GM12878 (cell line): ENCODE results near the gene CEP250. TPM values are rescaled to one million over a fixed set of nuclear protein-coding genes. Genes with fewer than 3 reads are reported as not detected.

ENCODE experiments used
- ATAC-seq: fragments of 200-7000 bp; cut with Tn5 transposase; 3 replicates; pipeline ENCODE4 v1.9.1; 2020; ENCODE audit warnings: mild to moderate bottlenecking, moderate library complexity
- BruUV-seq: library from RNA; stranded (reverse); fragments of 400-500 nt; replicated peaks from 2 replicates; lab custom pipeline; 2021; lab: Mats Ljungman, UMichigan
- CTCF ChIA-PET: fragments of 300-600 bp; sonication (Branson Sonifier 250); formaldehyde crosslinking; extraction: SDS; loops from one replicate; lab custom pipeline; 2021; ENCODE audit warnings: inconsistent platforms; lab: Yijun Ruan, JAX
- POLR2A ChIA-PET: fragments of 350-600 bp; formaldehyde crosslinking; extraction: SDS; loops from one replicate; lab custom pipeline; 2021; ENCODE audit warnings: inconsistent platforms; lab: Charles Lee
- RAD21 ChIA-PET: fragments of 300-600 bp; sonication (Branson Sonifier 250); formaldehyde crosslinking; loops from one replicate; lab custom pipeline; 2023; ENCODE audit warnings: antibody characterized with exemption; ENCODE audit not compliant: unreplicated experiment; lab: Charles Lee
- SMC1A ChIA-PET: fragments of 300-600 bp; sonication (Branson Sonifier 250); formaldehyde crosslinking; loops from one replicate; lab custom pipeline; 2023; ENCODE audit not compliant: unreplicated experiment, uncharacterized antibody; lab: Charles Lee
- DNase-seq: peaks from one replicate; pipeline ENCODE4 v3.0.0-alpha.2; 2011; ENCODE audit warnings: low read depth, low spot score
- FAIRE-seq: peaks from 3 replicates; lab custom pipeline; 2011; peaks lifted over from hg19 to GRCh38; lab: Jason Lieb, UNC
- H2AFZ ChIP-seq: 2 replicates; pipeline ENCODE4 v1.6.0; 2011; ENCODE audit warnings: low read depth, low read length, control low read depth; ENCODE audit not compliant: control insufficient read depth
- H3K27ac ChIP-seq: 2 replicates; pipeline ENCODE4 v1.5.1; 2011; ENCODE audit warnings: control low read depth; ENCODE audit not compliant: control insufficient read depth, insufficient read depth
- H3K27me3 ChIP-seq, 2 experiments: replicated peaks in 1 of 2; 2 replicates each; pipeline versions ENCODE4 v1.6.0 to v1.6.1; 2011; ENCODE audit warnings: low read length in 1 of 2; ENCODE audit not compliant: control insufficient read depth in 2 of 2, insufficient read depth in 2 of 2
- H3K36me3 ChIP-seq, 2 experiments: 2 replicates each; pipeline ENCODE4 v1.5.1; 2011; ENCODE audit warnings: low read length in 1 of 2; ENCODE audit not compliant: control insufficient read depth in 2 of 2, insufficient read depth in 2 of 2
- H3K4me1 ChIP-seq: 2 replicates; pipeline ENCODE4 v1.6.1; 2011; ENCODE audit warnings: mild to moderate bottlenecking, low read length, moderate library complexity, mixed read lengths; ENCODE audit not compliant: control insufficient read depth, insufficient read depth
- H3K4me2 ChIP-seq: 2 replicates; pipeline ENCODE4 v1.6.0; 2011; ENCODE audit warnings: control low read depth; ENCODE audit not compliant: control insufficient read depth, insufficient read depth
- H3K4me3 ChIP-seq: fragments of 200-600 bp; sonication (generic); 2 replicates; pipeline ENCODE4 v1.5.1; 2016
- H3K79me2 ChIP-seq: 2 replicates; pipeline ENCODE4 v1.6.0; 2011; ENCODE audit warnings: low read length; ENCODE audit not compliant: control insufficient read depth, insufficient read depth
- H3K9ac ChIP-seq: 2 replicates; pipeline ENCODE4 v1.8.0; 2011; ENCODE audit warnings: low read length, control low read depth, mixed read lengths; ENCODE audit not compliant: control insufficient read depth, insufficient read depth
- H3K9me3 ChIP-seq: replicated peaks from 3 replicates; pipeline ENCODE4 v1.5.1; 2011; ENCODE audit warnings: mild to moderate bottlenecking, low read length; ENCODE audit not compliant: control insufficient read depth, insufficient read depth
- H4K20me1 ChIP-seq: 2 replicates; pipeline ENCODE4 v1.6.0; 2011; ENCODE audit not compliant: control insufficient read depth, insufficient read depth
- BACH1 ChIP-seq: fragments of 450-650 bp; IDR thresholded peaks from 2 replicates; pipeline ENCODE4 v1.6.1; 2017; ENCODE audit warnings: mild to moderate bottlenecking, borderline replicate concordance
- CHD2 ChIP-seq: IDR thresholded peaks from 2 replicates; pipeline ENCODE4 v1.6.1; 2011; ENCODE audit warnings: low read depth, low read length, improper control_type of control experiment, borderline replicate concordance
- GATAD2B ChIP-seq: fragments of 450-650 bp; conservative IDR thresholded peaks from 2 replicates; pipeline ENCODE4 v1.6.1; 2017; ENCODE audit warnings: low read depth, mild to moderate bottlenecking, moderate library complexity
- KAT2A ChIP-seq: conservative IDR thresholded peaks from 2 replicates; pipeline ENCODE4 v1.6.1; 2011; ENCODE audit warnings: low read depth, low read length; ENCODE audit not compliant: control insufficient read depth
- LARP7 ChIP-seq: fragments of 450-650 bp; IDR thresholded peaks from 2 replicates; pipeline ENCODE4 v1.6.1; 2017; ENCODE audit warnings: mild to moderate bottlenecking
- MYC ChIP-seq: IDR thresholded peaks from 2 replicates; pipeline ENCODE4 v1.6.1; 2011; ENCODE audit warnings: mild to moderate bottlenecking, low read length, moderate library complexity, inconsistent platforms; ENCODE audit not compliant: insufficient read depth, insufficient replicate concordance, insufficient read length, severe bottlenecking
- STAT3 ChIP-seq: IDR thresholded peaks from 2 replicates; pipeline ENCODE4 v1.6.1; 2011; ENCODE audit warnings: low read depth, low read length, improper control_type of control experiment
- TCF3 ChIP-seq: IDR thresholded peaks from 2 replicates; pipeline ENCODE4 v1.6.1; 2012; ENCODE audit warnings: low read depth, mild to moderate bottlenecking, low read length, borderline replicate concordance; ENCODE audit not compliant: insufficient read depth
- WGBS: methylation state at CpG from one replicate; pipeline ENCODE4 v1.1.6; 2016; ENCODE audit warnings: low lambda C conversion rate; ENCODE audit not compliant: insufficient replicate concordance, insufficient coverage; ENCODE audit errors: missing lambda C conversion rate; 5-methylcytosine and 5-hydroxymethylcytosine counted together
- in situ Hi-C: fragments of 300-500 bp; cut with MboI; formaldehyde crosslinking; loops from 9 replicates; pipeline ENCODE4 v1.14.3; 2018; ENCODE audit warnings: mixed read lengths
- intact Hi-C: fragments of 100-400 bp; cut with micrococcal nuclease; formaldehyde crosslinking; loops from one replicate; pipeline ENCODE4 v1.14.2; 2022; ENCODE audit not compliant: unreplicated experiment
- polyA plus RNA-seq, 11 experiments: library from polyadenylated mRNA; depleted of rRNA in 4 of 11; unstranded in 6 of 11; stranded (reverse) in 5 of 11; fragments of >200 nt; fragmentation: Nextera tagmentation in 4 of 11; fragmentation: Illumina TruSeq in 1 of 11; extraction: Ambion mirVana in 4 of 11; extraction: Trizol in 1 of 11; gene quantifications; 1 replicate in 1 of 11; 2 replicates in 10 of 11; pipeline versions ENCODE4 v1.2.1 to v1.2.3, GENCODE V29; 2011 to 2016; ENCODE audit warnings: inconsistent platforms in 2 of 11, missing spikeins in 2 of 11, low read depth in 1 of 11
- total RNA-seq, 4 experiments: library from RNA; depleted of rRNA in 3 of 4; stranded (reverse); fragments of >200 nt in 3 of 4; fragmentation: Illumina TruSeq in 1 of 4; extraction: Trizol in 1 of 4; gene quantifications; 2 replicates each; pipeline versions ENCODE4 v1.2.1 to v1.2.3, GENCODE V29; 2013 to 2021
- TF ChIP-seq, protein P1 (sequence below), 3 experiments: IDR thresholded peaks in 2 of 3; conservative IDR thresholded peaks in 1 of 3; 2 replicates each; pipeline ENCODE4 v1.5.1; 2011; ENCODE audit warnings: low read depth in 3 of 3, low read length in 3 of 3, mild to moderate bottlenecking in 3 of 3, control low read depth in 2 of 3, moderate library complexity in 2 of 3, inconsistent platforms in 1 of 3, mixed read lengths in 1 of 3; ENCODE audit not compliant: control insufficient read depth in 2 of 3, insufficient read depth in 1 of 3; ENCODE audit errors: extremely low read depth in 1 of 3
- TF ChIP-seq, protein P2 (sequence below): fragments of 450-650 bp; formaldehyde crosslinking; IDR thresholded peaks from 2 replicates; pipeline ENCODE4 v1.5.0; 2022; ENCODE audit warnings: mild to moderate bottlenecking, missing genetic modification characterization

The CEP250 gene
- total and polyA plus RNA-seq, 10 of the 15 experiments (the other 5 are each of a cell fraction or from before 2014, with no cell fraction given), result 2.4 to 41.6 (median 25.7) TPM

DNA sequence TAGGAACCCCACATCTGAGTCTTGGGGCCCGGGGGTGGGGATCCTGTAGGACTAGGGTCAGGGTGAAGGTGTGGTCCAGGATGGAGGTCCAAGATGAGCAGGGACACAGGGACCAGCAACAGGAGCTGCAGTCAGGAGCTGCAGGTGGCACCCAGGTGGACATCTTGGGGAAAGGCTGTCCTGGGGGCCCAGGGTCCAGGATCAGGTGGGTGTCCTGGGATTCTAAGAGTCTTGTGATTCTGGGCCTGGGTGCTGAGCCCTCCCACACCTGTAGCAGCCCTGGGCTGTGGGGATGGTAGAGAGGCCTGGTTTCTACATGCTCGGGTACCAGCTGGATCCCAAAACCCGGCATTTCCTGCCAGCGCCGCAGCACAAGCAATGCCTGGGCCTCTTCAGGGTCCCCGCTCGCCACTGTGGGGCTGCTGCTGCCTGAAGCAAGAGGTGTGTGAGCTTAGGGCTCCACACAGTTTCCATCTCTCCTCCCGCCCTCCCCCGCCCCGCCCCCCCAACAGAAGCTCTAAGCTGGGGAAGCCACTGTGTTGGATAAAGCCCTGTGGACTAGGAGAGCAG, 107.2 kb downstream of the CEP250 start:
- Histone ChIP-seq H3K9me3 (no peaks in the 10 kb centered on the region), H3K4me2 (no peak overlapping the region), H3K27me3 (no peaks in the 10 kb centered on the region), H3K4me1 (no peaks in the 10 kb centered on the region), H3K4me3 (no peak overlapping the region), H3K27ac (no peak overlapping the region), H3K36me3 (no peaks in the 10 kb centered on the region; a peak in 1 of 4 replicates), H2AFZ (no peak overlapping the region), H4K20me1 (no peaks in the 10 kb centered on the region), H3K9ac (no peak overlapping the region), H3K79me2 (no peaks in the 10 kb centered on the region)
- 64% methylated on average over 7 of the region's 10 CpGs for WGBS
- ChIA-PET RAD21 (no interaction called here), CTCF (interaction anchor here (1.1 kb wide), 1 partner anchor 63 kb away, joined by 3 read pairs; no protein-coding TSS in a partner anchor), POLR2A (interaction anchor here (0.6 kb wide), 1 partner anchor 250 kb away, joined by 8 read pairs; no protein-coding TSS in a partner anchor), SMC1A (no interaction called here)
- TF ChIP-seq GATAD2B, result no peak
- TF ChIP-seq MYC, result no peak
- TF ChIP-seq STAT3, result no peak
- no peak for TF ChIP-seq KAT2A
- no peak for DNase-seq
- in situ Hi-C loops, result no loop called here
- intact Hi-C loops, result no loop called here
- BruUV-seq, result no TSS peak
- no peak for ATAC-seq
- no peak for FAIRE-seq

DNA sequence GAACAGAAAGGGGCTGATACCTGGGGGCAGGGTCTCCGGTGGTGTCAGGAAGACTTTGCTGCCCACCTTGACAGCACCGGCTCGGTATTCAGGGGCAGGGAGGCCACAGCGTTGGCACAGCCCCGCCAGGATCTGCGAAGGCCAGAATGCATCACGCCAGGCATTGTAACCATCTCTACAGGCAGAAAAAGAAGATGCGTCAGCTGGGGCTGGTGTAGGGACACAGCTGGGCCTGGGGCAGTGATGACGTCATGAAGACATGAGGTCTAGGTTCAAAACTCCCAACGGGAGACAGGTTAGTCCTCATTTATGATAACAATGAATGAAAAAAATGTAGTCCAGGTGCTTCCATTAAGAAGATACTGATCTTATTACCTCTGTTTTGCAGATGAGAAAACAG, 108.4 kb downstream of the CEP250 start:
- no TSS peak for BruUV-seq
- Histone ChIP-seq H3K4me1 (no peaks in the 10 kb centered on the region), H2AFZ (no peak overlapping the region), H3K27me3 (no peaks in the 10 kb centered on the region), H3K79me2 (no peaks in the 10 kb centered on the region), H3K4me3 (no peak overlapping the region), H3K27ac (no peak overlapping the region), H4K20me1 (no peaks in the 10 kb centered on the region), H3K4me2 (no peak overlapping the region), H3K9ac (no peak overlapping the region), H3K9me3 (no peaks in the 10 kb centered on the region), H3K36me3 (no peaks in the 10 kb centered on the region; a peak in 1 of 4 replicates)
- WGBS, result 67% methylated on average over 10 of the region's 10 CpGs
- in situ Hi-C loops, result no loop called here
- intact Hi-C loops, result no loop called here
- DNase-seq (no peak), FAIRE-seq (no peak), ATAC-seq (no peak)
- POLR2A ChIA-PET, result interaction anchor here (0.7 kb wide), 1 partner anchor 366 kb away, joined by 7 read pairs; no protein-coding TSS in a partner anchor
- CTCF ChIA-PET, result interaction anchor here (0.6 kb wide), 1 partner anchor 210 kb away, joined by 3 read pairs; no protein-coding TSS in a partner anchor
- SMC1A ChIA-PET, result no interaction called here
- RAD21 ChIA-PET, result interaction anchor here (1.5 kb wide), 1 partner anchor 55 kb away, joined by 5 read pairs; no protein-coding TSS in a partner anchor
- TF ChIP-seq TCF3 (no peak), BACH1 (no peak), LARP7 (no peak), CHD2 (no peak)
- TF ChIP-seq, protein P1, sequence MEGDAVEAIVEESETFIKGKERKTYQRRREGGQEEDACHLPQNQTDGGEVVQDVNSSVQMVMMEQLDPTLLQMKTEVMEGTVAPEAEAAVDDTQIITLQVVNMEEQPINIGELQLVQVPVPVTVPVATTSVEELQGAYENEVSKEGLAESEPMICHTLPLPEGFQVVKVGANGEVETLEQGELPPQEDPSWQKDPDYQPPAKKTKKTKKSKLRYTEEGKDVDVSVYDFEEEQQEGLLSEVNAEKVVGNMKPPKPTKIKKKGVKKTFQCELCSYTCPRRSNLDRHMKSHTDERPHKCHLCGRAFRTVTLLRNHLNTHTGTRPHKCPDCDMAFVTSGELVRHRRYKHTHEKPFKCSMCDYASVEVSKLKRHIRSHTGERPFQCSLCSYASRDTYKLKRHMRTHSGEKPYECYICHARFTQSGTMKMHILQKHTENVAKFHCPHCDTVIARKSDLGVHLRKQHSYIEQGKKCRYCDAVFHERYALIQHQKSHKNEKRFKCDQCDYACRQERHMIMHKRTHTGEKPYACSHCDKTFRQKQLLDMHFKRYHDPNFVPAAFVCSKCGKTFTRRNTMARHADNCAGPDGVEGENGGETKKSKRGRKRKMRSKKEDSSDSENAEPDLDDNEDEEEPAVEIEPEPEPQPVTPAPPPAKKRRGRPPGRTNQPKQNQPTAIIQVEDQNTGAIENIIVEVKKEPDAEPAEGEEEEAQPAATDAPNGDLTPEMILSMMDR (IDR thresholded peaks at IDR 0.05 in 2 of 3, conservative IDR thresholded peaks at IDR 0.05 in 1 of 3; ENCODE audit: control insufficient read depth in 2 of 3, extremely low read depth in 1 of 3, insufficient read depth in 1 of 3, low read depth in 3 of 3, low read length in 3 of 3), result no peak
- TF ChIP-seq, protein P2, sequence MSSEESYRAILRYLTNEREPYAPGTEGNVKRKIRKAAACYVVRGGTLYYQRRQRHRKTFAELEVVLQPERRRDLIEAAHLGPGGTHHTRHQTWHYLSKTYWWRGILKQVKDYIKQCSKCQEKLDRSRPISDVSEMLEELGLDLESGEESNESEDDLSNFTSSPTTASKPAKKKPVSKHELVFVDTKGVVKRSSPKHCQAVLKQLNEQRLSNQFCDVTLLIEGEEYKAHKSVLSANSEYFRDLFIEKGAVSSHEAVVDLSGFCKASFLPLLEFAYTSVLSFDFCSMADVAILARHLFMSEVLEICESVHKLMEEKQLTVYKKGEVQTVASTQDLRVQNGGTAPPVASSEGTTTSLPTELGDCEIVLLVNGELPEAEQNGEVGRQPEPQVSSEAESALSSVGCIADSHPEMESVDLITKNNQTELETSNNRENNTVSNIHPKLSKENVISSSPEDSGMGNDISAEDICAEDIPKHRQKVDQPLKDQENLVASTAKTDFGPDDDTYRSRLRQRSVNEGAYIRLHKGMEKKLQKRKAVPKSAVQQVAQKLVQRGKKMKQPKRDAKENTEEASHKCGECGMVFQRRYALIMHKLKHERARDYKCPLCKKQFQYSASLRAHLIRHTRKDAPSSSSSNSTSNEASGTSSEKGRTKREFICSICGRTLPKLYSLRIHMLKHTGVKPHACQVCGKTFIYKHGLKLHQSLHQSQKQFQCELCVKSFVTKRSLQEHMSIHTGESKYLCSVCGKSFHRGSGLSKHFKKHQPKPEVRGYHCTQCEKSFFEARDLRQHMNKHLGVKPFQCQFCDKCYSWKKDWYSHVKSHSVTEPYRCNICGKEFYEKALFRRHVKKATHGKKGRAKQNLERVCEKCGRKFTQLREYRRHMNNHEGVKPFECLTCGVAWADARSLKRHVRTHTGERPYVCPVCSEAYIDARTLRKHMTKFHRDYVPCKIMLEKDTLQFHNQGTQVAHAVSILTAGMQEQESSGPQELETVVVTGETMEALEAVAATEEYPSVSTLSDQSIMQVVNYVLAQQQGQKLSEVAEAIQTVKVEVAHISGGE (CRISPR knock-in tag), result no peak
